GM18867 (cell line): ENCODE data around the gene CCDC121.

Experiments
- ATAC-seq: cut with Tn5 transposase; IDR thresholded peaks from one replicate; pipeline ENCODE4 v1.9.1; 2021; ENCODE audit warnings: mild to moderate bottlenecking, moderate library complexity; ENCODE audit not compliant: unreplicated experiment

CCDC121 gene

GRCh38 chr2:27583390-27583915 lies 45.4 kb downstream of the CCDC121 start:
- ATAC-seq = no peak

- ATAC-seq = peak; percentile 96
These were observed 46.0 kb downstream of the CCDC121 start, which contains the start of gene ZNF512 for GRCh38 chr2:27582695-27583389. ZNF512 (plus strand) TSS chr2:27583042; CDS start chr2:27583113, 71 bp downstream.

- no peak for ATAC-seq
These were observed 46.6 kb downstream of the CCDC121 start for GRCh38 chr2:27582129-27582694.

- no peak for ATAC-seq
These were observed 47.2 kb downstream of the CCDC121 start for GRCh38 chr2:27581417-27582128.
